Gastroesophageal sphincter (tissue), 4 donors: ENCODE results near the gene NMS. TPM values are rescaled to one million over a fixed set of nuclear protein-coding genes. Genes with fewer than 3 reads are reported as not detected.

Experiments used
- ATAC-seq: fragments of 150-250 bp; one replicate; pipeline ENCODE4 v1.9.1; 2016; ENCODE audit warnings: mild to moderate bottlenecking, moderate library complexity
- H3K27ac ChIP-seq, 4 donors: fragments of 200-600 bp; sonication (generic) in 3 of 4; 1 replicate in 3 of 4; 2 replicates in 1 of 4; pipeline ENCODE4 v1.5.1; 2016 to 2019
- H3K27me3 ChIP-seq: fragments of 200-600 bp; sonication (generic); one replicate; pipeline ENCODE4 v1.5.1; 2019
- H3K36me3 ChIP-seq, 2 donors: fragments of 200-600 bp; sonication (generic); one replicate each; pipeline ENCODE4 v1.5.1; 2019; ENCODE audit warnings: control low read depth in 1 of 2
- H3K4me1 ChIP-seq, 3 donors: fragments of 200-600 bp; sonication (generic); 1 replicate in 2 of 3; 2 replicates in 1 of 3; pipeline ENCODE4 v1.5.1; 2016 to 2019; ENCODE audit warnings: control low read depth in 2 of 3
- H3K4me3 ChIP-seq, 2 donors: fragments of 200-600 bp; sonication (generic); one replicate each; pipeline ENCODE4 v1.5.1; 2019; ENCODE audit warnings: mild to moderate bottlenecking in 1 of 2, moderate library complexity in 1 of 2
- H3K9me3 ChIP-seq, 3 donors: fragments of 200-600 bp; sonication (generic); one replicate each; pipeline ENCODE4 v1.5.1; 2017 to 2019; ENCODE audit warnings: control low read depth in 2 of 3
- EP300 ChIP-seq: sonication (generic); formaldehyde crosslinking; IDR thresholded peaks from one replicate; pipeline ENCODE4 v1.6.1; 2017; ENCODE audit warnings: antibody characterized with exemption, mild to moderate bottlenecking
- POLR2A ChIP-seq, 2 donors: fragments of 450-650 bp; IDR thresholded peaks; one replicate each; pipeline ENCODE4 v1.6.1; 2017; ENCODE audit warnings: antibody characterized with exemption in 2 of 2, mild to moderate bottlenecking in 2 of 2, moderate library complexity in 1 of 2
- POLR2AphosphoS5 ChIP-seq: sonication (generic); formaldehyde crosslinking; IDR thresholded peaks from one replicate; pipeline ENCODE4 v1.6.1; 2017; ENCODE audit warnings: antibody characterized with exemption
- WGBS, 2 donors: methylation state at CpG; one replicate each; pipeline ENCODE4 v1.1.5; 2018; ENCODE audit warnings: low coverage in 1 of 2; 5-methylcytosine and 5-hydroxymethylcytosine counted together
- total RNA-seq, 4 donors: library from RNA; depleted of rRNA; stranded (reverse); fragments of >200 nt; gene quantifications; one replicate each; pipeline ENCODE4 v1.1.0, GENCODE V29; 2016
- TF ChIP-seq, protein P1 (sequence below), 4 experiments: fragments of 200-600 bp in 2 of 4; fragments of 450-650 bp in 2 of 4; sonication (generic) in 1 of 4; IDR thresholded peaks; one replicate each; pipeline ENCODE4 v1.5.1; 2017 to 2019; ENCODE audit warnings: antibody characterized with exemption in 4 of 4, mild to moderate bottlenecking in 2 of 4, moderate library complexity in 2 of 4

NMS gene
- total RNA-seq, 4 donors from 2014 or later = not detected

DNA sequence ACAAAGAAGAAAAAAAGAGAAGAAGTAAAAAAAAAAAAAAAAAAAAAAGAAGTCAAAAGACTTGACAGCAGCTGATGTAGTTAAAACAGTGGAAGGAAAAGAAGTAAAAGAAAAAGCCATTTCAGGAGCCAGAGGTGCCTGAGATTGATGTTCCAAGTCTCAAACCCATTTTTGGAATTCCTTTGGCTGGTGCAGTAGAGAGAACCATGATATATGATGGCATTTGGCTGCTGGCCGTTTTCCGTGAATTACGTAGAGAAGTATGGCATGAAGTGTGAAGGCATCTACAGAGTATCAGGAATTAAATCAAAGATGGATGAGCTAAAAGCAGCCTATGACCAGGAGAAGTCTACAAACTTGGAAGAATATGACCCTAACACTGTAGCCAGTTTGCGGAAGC lies 45.2 kb upstream of the NMS start:
- Histone ChIP-seq H3K4me1 (peaks cover 0 to 22% (median 0%) of the 10 kb centered on the region in 3 donors), H3K27ac (peak overlapping the region in 3 of 4 donors; percentile 5 to 61 (median 61)), H3K36me3 (no peaks in the 10 kb centered on the region), H3K27me3 (no peaks in the 10 kb centered on the region), H3K4me3 (no peak overlapping the region), H3K9me3 (no peaks in the 10 kb centered on the region)
- peak; percentile 56 for ATAC-seq
- WGBS, 2 donors = 17 to 40% methylated on average over 4 of the region's 4 CpGs
- TF ChIP-seq POLR2AphosphoS5 (peak; percentile 55), EP300 (no peak)

DNA sequence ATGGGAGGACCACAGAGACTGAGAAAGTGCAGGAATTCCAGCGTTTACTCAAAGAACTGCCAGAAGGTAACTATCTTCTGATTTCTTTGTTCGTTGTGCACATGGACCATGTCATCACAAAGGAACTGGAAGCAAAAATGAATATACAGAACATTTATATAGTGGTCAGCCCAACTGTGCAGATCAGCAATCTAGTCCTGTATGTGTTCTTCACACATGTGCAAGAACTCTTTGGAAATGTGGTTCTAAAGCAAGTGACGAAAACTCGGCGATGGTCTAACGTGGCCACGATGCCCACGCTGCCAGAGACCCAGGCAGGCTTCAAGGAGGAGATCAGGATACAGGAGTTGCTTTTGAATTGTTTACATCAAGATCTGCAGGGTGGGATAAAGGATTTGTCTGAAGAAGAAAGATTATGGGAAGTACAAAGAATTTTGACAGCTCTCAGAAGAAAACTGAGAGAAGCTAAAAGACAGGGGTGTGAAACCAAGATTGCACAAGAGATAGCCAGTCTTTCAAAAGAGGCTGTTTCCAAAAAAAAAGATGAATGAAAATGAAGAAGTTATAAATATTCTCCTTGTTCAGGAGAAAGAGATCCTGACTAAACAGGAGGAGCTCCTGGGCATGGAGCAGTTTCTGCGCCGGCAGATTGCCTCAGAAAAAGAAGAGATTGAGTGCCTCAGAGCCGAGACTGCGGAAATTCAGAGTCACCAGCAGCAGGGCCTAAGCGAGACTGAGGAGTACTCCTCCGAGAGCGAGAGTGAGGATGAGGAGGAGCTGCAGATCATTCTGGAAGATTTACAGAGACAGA lies 44.5 kb upstream of the NMS start:
- Histone ChIP-seq H3K36me3 (no peaks in the 10 kb centered on the region), H3K4me3 (no peak overlapping the region), H3K27ac (peak overlapping the region; percentile 5 to 61 (median 34)), H3K4me1 (peaks cover 0 to 22% (median 0%) of the 10 kb centered on the region in 3 donors), H3K27me3 (no peaks in the 10 kb centered on the region), H3K9me3 (no peaks in the 10 kb centered on the region)
- 76 to 89% methylated on average over 8 to 15 of the region's 15 CpGs for WGBS, 2 donors
- TF ChIP-seq POLR2A (IDR thresholded peaks at IDR 0.05) (no peak), POLR2AphosphoS5 (no peak), EP300 (no peak)
- TF ChIP-seq, protein P1, sequence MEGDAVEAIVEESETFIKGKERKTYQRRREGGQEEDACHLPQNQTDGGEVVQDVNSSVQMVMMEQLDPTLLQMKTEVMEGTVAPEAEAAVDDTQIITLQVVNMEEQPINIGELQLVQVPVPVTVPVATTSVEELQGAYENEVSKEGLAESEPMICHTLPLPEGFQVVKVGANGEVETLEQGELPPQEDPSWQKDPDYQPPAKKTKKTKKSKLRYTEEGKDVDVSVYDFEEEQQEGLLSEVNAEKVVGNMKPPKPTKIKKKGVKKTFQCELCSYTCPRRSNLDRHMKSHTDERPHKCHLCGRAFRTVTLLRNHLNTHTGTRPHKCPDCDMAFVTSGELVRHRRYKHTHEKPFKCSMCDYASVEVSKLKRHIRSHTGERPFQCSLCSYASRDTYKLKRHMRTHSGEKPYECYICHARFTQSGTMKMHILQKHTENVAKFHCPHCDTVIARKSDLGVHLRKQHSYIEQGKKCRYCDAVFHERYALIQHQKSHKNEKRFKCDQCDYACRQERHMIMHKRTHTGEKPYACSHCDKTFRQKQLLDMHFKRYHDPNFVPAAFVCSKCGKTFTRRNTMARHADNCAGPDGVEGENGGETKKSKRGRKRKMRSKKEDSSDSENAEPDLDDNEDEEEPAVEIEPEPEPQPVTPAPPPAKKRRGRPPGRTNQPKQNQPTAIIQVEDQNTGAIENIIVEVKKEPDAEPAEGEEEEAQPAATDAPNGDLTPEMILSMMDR (IDR thresholded peaks at IDR 0.05) = no peak
- no peak for ATAC-seq

DNA sequence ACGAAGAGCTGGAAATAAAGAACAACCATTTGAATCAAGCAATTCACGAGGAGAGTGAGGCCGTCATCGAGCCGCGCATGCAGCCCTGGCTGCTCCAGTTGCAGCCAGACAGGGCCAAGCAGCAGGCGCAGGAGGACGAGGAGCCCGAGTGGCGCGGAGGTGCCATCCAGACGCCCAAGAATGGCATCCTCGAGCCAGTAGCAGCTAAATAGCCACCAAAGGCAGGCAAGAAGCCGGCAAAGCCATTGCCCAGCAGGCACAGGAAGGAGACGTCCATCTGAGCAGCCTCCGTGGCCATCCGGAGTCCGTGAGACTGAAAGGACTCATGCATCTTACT lies 43.9 kb upstream of the NMS start:
- peaks cover 0 to 22% (median 0%) of the 10 kb centered on the region in 3 donors for H3K4me1 ChIP-seq
- no peak for ATAC-seq
- H3K36me3 ChIP-seq = no peaks in the 10 kb centered on the region
- H3K9me3 ChIP-seq = no peaks in the 10 kb centered on the region
- TF ChIP-seq, protein P1 (IDR thresholded peaks at IDR 0.05) = no peak
- TF ChIP-seq POLR2AphosphoS5 = no peak
- TF ChIP-seq POLR2A (IDR thresholded peaks at IDR 0.05) = no peak
- no peak for TF ChIP-seq EP300
- peak overlapping the region in 2 of 4 donors; percentile 61 for H3K27ac ChIP-seq
- 66 to 84% methylated on average over 2 to 6 of the region's 18 CpGs for WGBS, 2 donors
- H3K4me3 ChIP-seq = no peak overlapping the region
- H3K27me3 ChIP-seq = no peaks in the 10 kb centered on the region

DNA sequence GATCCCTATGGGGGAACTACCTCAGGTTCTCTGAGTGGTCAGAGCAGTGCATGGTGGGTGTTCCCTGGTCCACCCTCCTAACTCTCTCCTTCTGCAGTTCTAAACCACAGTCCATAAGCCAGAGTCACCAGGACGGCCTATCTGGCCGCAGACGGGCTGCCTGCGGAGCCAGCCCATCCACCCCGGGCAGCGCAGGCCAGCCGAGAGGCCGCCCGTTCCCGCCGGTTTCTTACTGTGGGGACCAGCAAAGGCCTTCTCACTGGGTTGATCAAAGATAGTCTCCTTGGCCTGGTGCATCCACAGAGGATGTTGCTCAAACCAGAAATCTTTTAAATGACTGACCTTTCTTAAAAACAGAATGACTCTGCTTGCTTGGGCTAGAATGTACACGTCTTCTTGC lies 43.2 kb upstream of the NMS start:
- TF ChIP-seq EP300 (no peak), POLR2A (IDR thresholded peaks at IDR 0.05) (no peak), POLR2AphosphoS5 (no peak)
- TF ChIP-seq, protein P1 (IDR thresholded peaks at IDR 0.05) = no peak
- no peak overlapping the region for H3K4me3 ChIP-seq
- H3K4me1 ChIP-seq = peaks cover 0 to 22% (median 0%) of the 10 kb centered on the region in 3 donors
- H3K27ac ChIP-seq = peak overlapping the region in 2 of 4 donors; percentile 17 to 27
- H3K9me3 ChIP-seq = no peaks in the 10 kb centered on the region
- H3K27me3 ChIP-seq = no peaks in the 10 kb centered on the region
- 89 to 96% methylated on average over 5 to 9 of the region's 12 CpGs for WGBS, 2 donors
- ATAC-seq = no peak
- no peaks in the 10 kb centered on the region for H3K36me3 ChIP-seq

DNA sequence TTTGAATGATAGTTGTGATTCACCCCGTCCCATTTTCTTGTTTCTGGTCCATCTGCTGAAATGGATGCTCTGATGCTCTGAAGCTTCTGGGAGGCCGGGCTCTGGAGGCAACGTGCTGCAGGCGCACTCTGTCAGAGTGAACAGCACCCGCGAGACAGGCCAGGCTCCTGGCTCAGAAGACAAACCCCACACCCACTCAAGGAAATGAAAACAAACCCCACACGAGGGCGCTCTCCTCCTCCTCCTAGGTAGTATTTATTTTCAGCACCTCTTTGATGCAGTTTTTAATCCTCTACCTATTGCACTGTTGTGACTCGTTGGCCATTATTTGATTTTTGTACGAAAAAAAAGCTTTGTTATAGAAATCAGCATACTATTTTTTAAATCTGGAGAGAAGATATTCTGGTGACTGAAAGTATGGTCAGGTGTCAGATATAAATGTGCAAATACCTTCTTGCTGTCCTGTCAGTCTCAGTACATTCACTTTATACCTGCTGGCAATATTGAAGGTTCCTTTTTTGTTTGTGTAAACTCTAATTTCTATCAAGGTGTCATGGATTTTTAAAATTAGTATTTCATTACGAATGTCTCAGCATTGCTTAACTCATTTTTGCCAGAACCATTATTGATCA lies 42.5 kb upstream of the NMS start:
- peaks cover 0 to 22% (median 0%) of the 10 kb centered on the region in 3 donors for H3K4me1 ChIP-seq
- 34 to 58% methylated on average over 9 to 11 of the region's 11 CpGs for WGBS, 2 donors
- peak overlapping the region in 1 of 4 donors; percentile 27 for H3K27ac ChIP-seq
- H3K27me3 ChIP-seq = no peaks in the 10 kb centered on the region
- TF ChIP-seq POLR2A (IDR thresholded peaks at IDR 0.05) = no peak
- TF ChIP-seq EP300 = no peak
- no peak for TF ChIP-seq POLR2AphosphoS5
- TF ChIP-seq, protein P1 (IDR thresholded peaks at IDR 0.05) = peak in 3 of 4 experiments; percentile 21 to 62 (median 36)
- H3K36me3 ChIP-seq = no peaks in the 10 kb centered on the region
- peak; percentile 51 for ATAC-seq
- no peak overlapping the region for H3K4me3 ChIP-seq
- no peaks in the 10 kb centered on the region for H3K9me3 ChIP-seq
